HepG2 (cell line): ENCODE measurements around the gene PCNX4. TPM values are rescaled to one million over a fixed set of nuclear protein-coding genes. Genes with fewer than 3 reads are reported as not detected.
A peak's percentile ranks its signal among the peaks of the same experiment; 100 is the strongest.

Source experiments
- AHR ChIP-seq: IDR thresholded peaks from 2 replicates; pipeline ENCODE4 v1.6.1; 2018; ENCODE audit warnings: missing genetic modification reagents, missing compliant biosample characterization
- DMAP1 ChIP-seq: IDR thresholded peaks from 2 replicates; pipeline ENCODE4 v1.6.1; 2016
- PHF5A ChIP-seq: IDR thresholded peaks from one replicate; pipeline ENCODE4 v1.6.1; 2018; ENCODE audit warnings: low read depth, missing genetic modification reagents; ENCODE audit not compliant: unreplicated experiment
- ZSCAN30 ChIP-seq: sonication (generic); formaldehyde crosslinking; IDR thresholded peaks from 2 replicates; pipeline ENCODE4 v1.5.0; 2020; ENCODE audit warnings: mild to moderate bottlenecking, missing genetic modification reagents
- polyA plus RNA-seq, 8 experiments: library from polyadenylated mRNA; depleted of rRNA in 3 of 8; stranded (reverse) in 7 of 8; unstranded in 1 of 8; fragments of >200 nt; fragmentation: Illumina TruSeq in 4 of 8; extraction: Trizol in 4 of 8; gene quantifications; 2 replicates each; pipeline versions ENCODE4 v1.2.1 to v1.2.3, GENCODE V29; 2011 to 2016; ENCODE audit warnings: low read depth in 4 of 8, missing spikeins in 1 of 8, mixed read lengths in 1 of 8; ENCODE audit not compliant: insufficient read depth in 1 of 8
- total RNA-seq, 5 experiments: library from RNA; depleted of rRNA; stranded (reverse); fragments of >200 nt; fragmentation: Illumina TruSeq; extraction: Trizol; gene quantifications; 2 replicates each; pipeline ENCODE4 v1.2.3, GENCODE V29; 2016; ENCODE audit warnings: low read depth in 1 of 5
- TF ChIP-seq, protein P1 (sequence below): sonication (generic); formaldehyde crosslinking; IDR thresholded peaks from 2 replicates; pipeline ENCODE4 v1.5.0; 2020; ENCODE audit warnings: mild to moderate bottlenecking, missing genetic modification reagents, borderline replicate concordance
- TF ChIP-seq, protein P2 (sequence below): sonication (generic); formaldehyde crosslinking; IDR thresholded peaks from 2 replicates; pipeline ENCODE4 v1.4.0; 2020; ENCODE audit warnings: missing genetic modification reagents, borderline replicate concordance
- TF ChIP-seq, protein P3 (sequence below): sonication (generic); formaldehyde crosslinking; IDR thresholded peaks from 2 replicates; pipeline ENCODE4 v1.8.1; 2022; ENCODE audit warnings: mild to moderate bottlenecking, missing genetic modification reagents
- TF ChIP-seq, protein P4 (sequence below): IDR thresholded peaks from 2 replicates; pipeline ENCODE4 v1.6.1; 2012; ENCODE audit warnings: low read length, improper control_type of control experiment
- TF ChIP-seq, protein P5 (sequence below): sonication (generic); formaldehyde crosslinking; IDR thresholded peaks from 2 replicates; pipeline ENCODE4 v1.4.0; 2020; ENCODE audit warnings: missing genetic modification reagents
- TF ChIP-seq, protein P6 (sequence below): sonication (generic); formaldehyde crosslinking; conservative IDR thresholded peaks from 2 replicates; pipeline ENCODE4 v1.8.1; 2023; ENCODE audit warnings: missing genetic modification reagents

The PCNX4 gene
- total and polyA plus RNA-seq, 2 of the 13 experiments (the other 11 are each of a cell fraction or from before 2014, with no cell fraction given) = 28.6 to 43.0 TPM

DNA sequence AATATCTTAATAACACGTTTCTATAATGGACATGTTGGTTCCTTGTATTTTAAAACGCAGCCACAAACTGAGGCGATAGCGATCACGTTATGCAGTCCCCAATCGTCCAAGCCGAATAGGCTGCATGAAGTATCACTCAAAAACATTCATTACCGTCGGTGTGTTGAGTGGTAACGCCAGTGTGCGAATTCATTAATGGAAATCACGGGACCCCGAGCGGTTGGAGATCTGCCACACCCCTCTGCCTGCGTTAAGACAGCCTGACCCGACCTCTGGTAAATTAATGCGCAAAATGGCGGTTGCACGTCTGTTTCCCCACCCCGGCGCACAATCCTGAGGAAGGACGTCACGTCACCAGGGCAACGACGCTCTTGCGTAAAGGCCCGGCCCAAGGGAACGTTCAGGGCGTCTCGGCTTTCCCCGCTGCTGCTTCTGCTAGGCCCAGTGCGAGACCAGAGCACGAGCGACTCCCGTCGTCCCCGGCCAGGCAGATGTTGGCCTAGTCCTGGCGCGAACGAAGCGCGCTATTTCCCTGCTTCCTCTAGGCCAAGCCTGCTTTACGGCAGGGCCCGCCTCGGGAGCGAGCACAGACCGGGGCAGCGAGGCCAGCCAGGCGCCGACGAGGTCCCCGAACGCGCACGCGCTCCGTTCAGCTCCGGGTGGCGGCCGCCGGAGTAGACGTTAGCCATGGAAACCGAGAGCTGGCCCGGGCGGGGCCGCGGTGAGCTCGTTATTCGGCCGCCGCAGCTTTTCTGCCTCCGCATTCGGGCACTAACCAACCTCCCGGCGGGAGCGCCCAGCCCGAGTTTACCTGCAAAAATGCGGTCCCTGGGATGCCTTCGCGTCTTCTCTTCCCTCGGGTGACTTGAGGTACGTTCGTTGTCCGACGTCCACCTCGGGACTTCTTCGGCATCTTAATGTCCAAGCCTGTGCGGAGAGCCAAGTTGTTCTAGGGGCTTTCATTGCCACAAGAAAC lies at the start of gene PCNX4 (continued):
- TF ChIP-seq, protein P1, sequence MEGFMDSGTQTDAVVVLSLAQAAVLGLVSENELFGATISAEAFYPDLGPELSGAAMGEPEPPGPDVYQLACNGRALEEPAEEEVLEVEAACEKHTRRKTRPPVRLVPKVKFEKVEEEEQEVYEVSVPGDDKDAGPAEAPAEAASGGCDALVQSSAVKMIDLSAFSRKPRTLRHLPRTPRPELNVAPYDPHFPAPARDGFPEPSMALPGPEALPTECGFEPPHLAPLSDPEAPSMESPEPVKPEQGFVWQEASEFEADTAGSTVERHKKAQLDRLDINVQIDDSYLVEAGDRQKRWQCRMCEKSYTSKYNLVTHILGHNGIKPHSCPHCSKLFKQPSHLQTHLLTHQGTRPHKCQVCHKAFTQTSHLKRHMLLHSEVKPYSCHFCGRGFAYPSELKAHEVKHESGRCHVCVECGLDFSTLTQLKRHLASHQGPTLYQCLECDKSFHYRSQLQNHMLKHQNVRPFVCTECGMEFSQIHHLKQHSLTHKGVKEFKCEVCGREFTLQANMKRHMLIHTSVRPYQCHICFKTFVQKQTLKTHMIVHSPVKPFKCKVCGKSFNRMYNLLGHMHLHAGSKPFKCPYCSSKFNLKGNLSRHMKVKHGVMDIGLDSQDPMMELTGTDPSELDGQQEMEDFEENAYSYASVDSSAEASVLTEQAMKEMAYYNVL = no peak; the same call in 1 of the 2 replicates
- TF ChIP-seq DMAP1 (CRISPR knock-in tag) (peak; percentile 97), PHF5A (no peak), ZSCAN30 (no peak), AHR (CRISPR knock-in tag) (no peak)
- TF ChIP-seq, protein P2, sequence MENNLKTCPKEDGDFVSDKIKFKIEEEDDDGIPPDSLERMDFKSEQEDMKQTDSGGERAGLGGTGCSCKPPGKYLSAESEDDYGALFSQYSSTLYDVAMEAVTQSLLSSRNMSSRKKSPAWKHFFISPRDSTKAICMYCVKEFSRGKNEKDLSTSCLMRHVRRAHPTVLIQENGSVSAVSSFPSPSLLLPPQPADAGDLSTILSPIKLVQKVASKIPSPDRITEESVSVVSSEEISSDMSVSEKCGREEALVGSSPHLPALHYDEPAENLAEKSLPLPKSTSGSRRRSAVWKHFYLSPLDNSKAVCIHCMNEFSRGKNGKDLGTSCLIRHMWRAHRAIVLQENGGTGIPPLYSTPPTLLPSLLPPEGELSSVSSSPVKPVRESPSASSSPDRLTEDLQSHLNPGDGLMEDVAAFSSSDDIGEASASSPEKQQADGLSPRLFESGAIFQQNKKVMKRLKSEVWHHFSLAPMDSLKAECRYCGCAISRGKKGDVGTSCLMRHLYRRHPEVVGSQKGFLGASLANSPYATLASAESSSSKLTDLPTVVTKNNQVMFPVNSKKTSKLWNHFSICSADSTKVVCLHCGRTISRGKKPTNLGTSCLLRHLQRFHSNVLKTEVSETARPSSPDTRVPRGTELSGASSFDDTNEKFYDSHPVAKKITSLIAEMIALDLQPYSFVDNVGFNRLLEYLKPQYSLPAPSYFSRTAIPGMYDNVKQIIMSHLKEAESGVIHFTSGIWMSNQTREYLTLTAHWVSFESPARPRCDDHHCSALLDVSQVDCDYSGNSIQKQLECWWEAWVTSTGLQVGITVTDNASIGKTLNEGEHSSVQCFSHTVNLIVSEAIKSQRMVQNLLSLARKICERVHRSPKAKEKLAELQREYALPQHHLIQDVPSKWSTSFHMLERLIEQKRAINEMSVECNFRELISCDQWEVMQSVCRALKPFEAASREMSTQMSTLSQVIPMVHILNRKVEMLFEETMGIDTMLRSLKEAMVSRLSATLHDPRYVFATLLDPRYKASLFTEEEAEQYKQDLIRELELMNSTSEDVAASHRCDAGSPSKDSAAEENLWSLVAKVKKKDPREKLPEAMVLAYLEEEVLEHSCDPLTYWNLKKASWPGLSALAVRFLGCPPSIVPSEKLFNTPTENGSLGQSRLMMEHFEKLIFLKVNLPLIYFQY = peak; percentile 86; the same call in 1 of the 2 replicates
- TF ChIP-seq, protein P3, sequence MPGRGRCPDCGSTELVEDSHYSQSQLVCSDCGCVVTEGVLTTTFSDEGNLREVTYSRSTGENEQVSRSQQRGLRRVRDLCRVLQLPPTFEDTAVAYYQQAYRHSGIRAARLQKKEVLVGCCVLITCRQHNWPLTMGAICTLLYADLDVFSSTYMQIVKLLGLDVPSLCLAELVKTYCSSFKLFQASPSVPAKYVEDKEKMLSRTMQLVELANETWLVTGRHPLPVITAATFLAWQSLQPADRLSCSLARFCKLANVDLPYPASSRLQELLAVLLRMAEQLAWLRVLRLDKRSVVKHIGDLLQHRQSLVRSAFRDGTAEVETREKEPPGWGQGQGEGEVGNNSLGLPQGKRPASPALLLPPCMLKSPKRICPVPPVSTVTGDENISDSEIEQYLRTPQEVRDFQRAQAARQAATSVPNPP (CRISPR knock-in tag) = peak; percentile 76; the same call in 1 of the 2 replicates
- TF ChIP-seq, protein P4, sequence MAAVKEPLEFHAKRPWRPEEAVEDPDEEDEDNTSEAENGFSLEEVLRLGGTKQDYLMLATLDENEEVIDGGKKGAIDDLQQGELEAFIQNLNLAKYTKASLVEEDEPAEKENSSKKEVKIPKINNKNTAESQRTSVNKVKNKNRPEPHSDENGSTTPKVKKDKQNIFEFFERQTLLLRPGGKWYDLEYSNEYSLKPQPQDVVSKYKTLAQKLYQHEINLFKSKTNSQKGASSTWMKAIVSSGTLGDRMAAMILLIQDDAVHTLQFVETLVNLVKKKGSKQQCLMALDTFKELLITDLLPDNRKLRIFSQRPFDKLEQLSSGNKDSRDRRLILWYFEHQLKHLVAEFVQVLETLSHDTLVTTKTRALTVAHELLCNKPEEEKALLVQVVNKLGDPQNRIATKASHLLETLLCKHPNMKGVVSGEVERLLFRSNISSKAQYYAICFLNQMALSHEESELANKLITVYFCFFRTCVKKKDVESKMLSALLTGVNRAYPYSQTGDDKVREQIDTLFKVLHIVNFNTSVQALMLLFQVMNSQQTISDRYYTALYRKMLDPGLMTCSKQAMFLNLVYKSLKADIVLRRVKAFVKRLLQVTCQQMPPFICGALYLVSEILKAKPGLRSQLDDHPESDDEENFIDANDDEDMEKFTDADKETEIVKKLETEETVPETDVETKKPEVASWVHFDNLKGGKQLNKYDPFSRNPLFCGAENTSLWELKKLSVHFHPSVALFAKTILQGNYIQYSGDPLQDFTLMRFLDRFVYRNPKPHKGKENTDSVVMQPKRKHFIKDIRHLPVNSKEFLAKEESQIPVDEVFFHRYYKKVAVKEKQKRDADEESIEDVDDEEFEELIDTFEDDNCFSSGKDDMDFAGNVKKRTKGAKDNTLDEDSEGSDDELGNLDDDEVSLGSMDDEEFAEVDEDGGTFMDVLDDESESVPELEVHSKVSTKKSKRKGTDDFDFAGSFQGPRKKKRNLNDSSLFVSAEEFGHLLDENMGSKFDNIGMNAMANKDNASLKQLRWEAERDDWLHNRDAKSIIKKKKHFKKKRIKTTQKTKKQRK = no peak
- TF ChIP-seq, protein P5, sequence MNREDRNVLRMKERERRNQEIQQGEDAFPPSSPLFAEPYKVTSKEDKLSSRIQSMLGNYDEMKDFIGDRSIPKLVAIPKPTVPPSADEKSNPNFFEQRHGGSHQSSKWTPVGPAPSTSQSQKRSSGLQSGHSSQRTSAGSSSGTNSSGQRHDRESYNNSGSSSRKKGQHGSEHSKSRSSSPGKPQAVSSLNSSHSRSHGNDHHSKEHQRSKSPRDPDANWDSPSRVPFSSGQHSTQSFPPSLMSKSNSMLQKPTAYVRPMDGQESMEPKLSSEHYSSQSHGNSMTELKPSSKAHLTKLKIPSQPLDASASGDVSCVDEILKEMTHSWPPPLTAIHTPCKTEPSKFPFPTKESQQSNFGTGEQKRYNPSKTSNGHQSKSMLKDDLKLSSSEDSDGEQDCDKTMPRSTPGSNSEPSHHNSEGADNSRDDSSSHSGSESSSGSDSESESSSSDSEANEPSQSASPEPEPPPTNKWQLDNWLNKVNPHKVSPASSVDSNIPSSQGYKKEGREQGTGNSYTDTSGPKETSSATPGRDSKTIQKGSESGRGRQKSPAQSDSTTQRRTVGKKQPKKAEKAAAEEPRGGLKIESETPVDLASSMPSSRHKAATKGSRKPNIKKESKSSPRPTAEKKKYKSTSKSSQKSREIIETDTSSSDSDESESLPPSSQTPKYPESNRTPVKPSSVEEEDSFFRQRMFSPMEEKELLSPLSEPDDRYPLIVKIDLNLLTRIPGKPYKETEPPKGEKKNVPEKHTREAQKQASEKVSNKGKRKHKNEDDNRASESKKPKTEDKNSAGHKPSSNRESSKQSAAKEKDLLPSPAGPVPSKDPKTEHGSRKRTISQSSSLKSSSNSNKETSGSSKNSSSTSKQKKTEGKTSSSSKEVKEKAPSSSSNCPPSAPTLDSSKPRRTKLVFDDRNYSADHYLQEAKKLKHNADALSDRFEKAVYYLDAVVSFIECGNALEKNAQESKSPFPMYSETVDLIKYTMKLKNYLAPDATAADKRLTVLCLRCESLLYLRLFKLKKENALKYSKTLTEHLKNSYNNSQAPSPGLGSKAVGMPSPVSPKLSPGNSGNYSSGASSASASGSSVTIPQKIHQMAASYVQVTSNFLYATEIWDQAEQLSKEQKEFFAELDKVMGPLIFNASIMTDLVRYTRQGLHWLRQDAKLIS (CRISPR knock-in tag) = peak; percentile 78; the same call in 1 of the 2 replicates
- TF ChIP-seq, protein P6, sequence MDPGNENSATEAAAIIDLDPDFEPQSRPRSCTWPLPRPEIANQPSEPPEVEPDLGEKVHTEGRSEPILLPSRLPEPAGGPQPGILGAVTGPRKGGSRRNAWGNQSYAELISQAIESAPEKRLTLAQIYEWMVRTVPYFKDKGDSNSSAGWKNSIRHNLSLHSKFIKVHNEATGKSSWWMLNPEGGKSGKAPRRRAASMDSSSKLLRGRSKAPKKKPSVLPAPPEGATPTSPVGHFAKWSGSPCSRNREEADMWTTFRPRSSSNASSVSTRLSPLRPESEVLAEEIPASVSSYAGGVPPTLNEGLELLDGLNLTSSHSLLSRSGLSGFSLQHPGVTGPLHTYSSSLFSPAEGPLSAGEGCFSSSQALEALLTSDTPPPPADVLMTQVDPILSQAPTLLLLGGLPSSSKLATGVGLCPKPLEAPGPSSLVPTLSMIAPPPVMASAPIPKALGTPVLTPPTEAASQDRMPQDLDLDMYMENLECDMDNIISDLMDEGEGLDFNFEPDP (CRISPR knock-in tag) = 0 out of 2 replicates have a peak, but pooled peaks have one; percentile 84
